SU-DHL-6 (cell line): ENCODE measurements around the gene ENDOU.

ENCODE experiments used
- H2AFZ ChIP-seq: fragments of 200-600 bp; sonication (generic); 2 replicates; pipeline ENCODE4 v1.6.1; 2014; ENCODE audit warnings: low read depth, mild to moderate bottlenecking, moderate library complexity, mixed read lengths, antibody characterized with exemption, low read length; ENCODE audit not compliant: severe bottlenecking
- H3F3A ChIP-seq: fragments of 200-600 bp; shearing (Covaris generic); 2 replicates; pipeline ENCODE4 v1.6.0; 2016; ENCODE audit warnings: antibody characterized with exemption, mild to moderate bottlenecking; ENCODE audit not compliant: insufficient read depth
- H3K27ac ChIP-seq: fragments of 200-600 bp; sonication (generic); 2 replicates; pipeline ENCODE4 v1.5.1; 2016; ENCODE audit warnings: low read depth, mild to moderate bottlenecking, low read length, moderate library complexity, mixed read lengths
- H3K27me3 ChIP-seq: fragments of 200-600 bp; sonication (generic), shearing (Covaris generic); 2 replicates; pipeline ENCODE4 v1.6.0; 2014; ENCODE audit warnings: mild to moderate bottlenecking, low read length
- H3K36me3 ChIP-seq: fragments of 200-600 bp; sonication (generic); 2 replicates; pipeline ENCODE4 v1.6.1; 2014; ENCODE audit warnings: mild to moderate bottlenecking, low read length, mixed read lengths
- H3K4me2 ChIP-seq: fragments of 300-600, 200-600 bp; shearing (Covaris generic), sonication (generic); 2 replicates; pipeline ENCODE4 v1.6.0; 2014; ENCODE audit warnings: low read length, low read depth, mild to moderate bottlenecking; ENCODE audit not compliant: poor library complexity, severe bottlenecking
- H3K4me3 ChIP-seq: fragments of 200-600 bp; sonication (generic); 2 replicates; pipeline ENCODE4 v1.5.1; 2014; ENCODE audit warnings: antibody characterized with exemption, low read length, mild to moderate bottlenecking, mixed read lengths; ENCODE audit not compliant: insufficient read depth, poor library complexity, severe bottlenecking
- H3K79me2 ChIP-seq: fragments of 200-600 bp; sonication (generic); 2 replicates; pipeline ENCODE4 v1.6.1; 2014; ENCODE audit warnings: mild to moderate bottlenecking, low read length, moderate library complexity; ENCODE audit not compliant: insufficient read depth
- H3K9ac ChIP-seq: fragments of 200-600 bp; sonication (generic); 2 replicates; pipeline ENCODE4 v1.7.0; 2014; ENCODE audit warnings: mild to moderate bottlenecking, low read length
- H3K9me2 ChIP-seq: fragments of 200-600 bp; sonication (generic); replicated peaks from 2 replicates; pipeline ENCODE4 v1.6.1; 2014; ENCODE audit warnings: low read length; ENCODE audit not compliant: insufficient read depth
- H3K9me3 ChIP-seq: fragments of 200-600 bp; sonication (generic); 2 replicates; pipeline ENCODE4 v1.6.1; 2014; ENCODE audit warnings: low read length, mixed read lengths; ENCODE audit not compliant: insufficient read depth
- H4K20me1 ChIP-seq: fragments of 200-600 bp; sonication (generic); 2 replicates; pipeline ENCODE4 v1.6.1; 2014; ENCODE audit warnings: low read depth, mild to moderate bottlenecking, antibody characterized with exemption, low read length, moderate library complexity, mixed read lengths
- CTCF ChIP-seq: fragments of 200-600 bp; sonication (generic); IDR thresholded peaks from one replicate; pipeline ENCODE4 v1.5.1; 2017; ENCODE audit warnings: antibody characterized with exemption, mild to moderate bottlenecking, low read length, moderate library complexity; ENCODE audit not compliant: insufficient read depth, poor library complexity, severe bottlenecking
- EZH2phosphoT487 ChIP-seq: fragments of 200-600 bp; sonication (generic), shearing (Covaris generic); conservative IDR thresholded peaks from 2 replicates; pipeline ENCODE4 v1.6.1; 2018; ENCODE audit warnings: mild to moderate bottlenecking, antibody characterized with exemption, low read length, moderate library complexity, mixed read lengths

The ENDOU gene

GRCh38 chr12:47739979-47740378, 14.7 kb upstream of the ENDOU start:
- no peaks in the 10 kb centered on the region for H3K79me2 ChIP-seq
- TF ChIP-seq CTCF (no peak), EZH2phosphoT487 (no peak)
- H3K27ac ChIP-seq: peak overlapping the region; percentile 51
- no peaks in the 10 kb centered on the region for H3K9me3 ChIP-seq
- H3K27me3 ChIP-seq: no peaks in the 10 kb centered on the region
- no peak overlapping the region for H2AFZ ChIP-seq
- peaks cover 5% of the 10 kb centered on the region for H3F3A ChIP-seq
- no peaks in the 10 kb centered on the region for H4K20me1 ChIP-seq
- H3K9ac ChIP-seq: no peak overlapping the region
- no peaks in the 10 kb centered on the region for H3K9me2 ChIP-seq
- no peaks in the 10 kb centered on the region for H3K36me3 ChIP-seq
- H3K4me2 ChIP-seq: peak overlapping the region; percentile 22
- H3K4me3 ChIP-seq: no peak overlapping the region

- H2AFZ ChIP-seq: no peak overlapping the region
- H3K9me3 ChIP-seq: no peaks in the 10 kb centered on the region
- no peak overlapping the region for H3K4me2 ChIP-seq
- no peaks in the 10 kb centered on the region for H3K27me3 ChIP-seq
- no peak overlapping the region for H3K27ac ChIP-seq
- H3K36me3 ChIP-seq: no peaks in the 10 kb centered on the region
- no peak overlapping the region for H3K9ac ChIP-seq
- no peak overlapping the region for H3K4me3 ChIP-seq
- no peak for TF ChIP-seq EZH2phosphoT487
- TF ChIP-seq CTCF: no peak
- no peaks in the 10 kb centered on the region for H4K20me1 ChIP-seq
- no peaks in the 10 kb centered on the region for H3K9me2 ChIP-seq
- H3F3A ChIP-seq: peaks cover 5% of the 10 kb centered on the region
- H3K79me2 ChIP-seq: no peaks in the 10 kb centered on the region
Measured at GRCh38 chr12:47739297-47739696, 14.0 kb upstream of the ENDOU start.

DNA sequence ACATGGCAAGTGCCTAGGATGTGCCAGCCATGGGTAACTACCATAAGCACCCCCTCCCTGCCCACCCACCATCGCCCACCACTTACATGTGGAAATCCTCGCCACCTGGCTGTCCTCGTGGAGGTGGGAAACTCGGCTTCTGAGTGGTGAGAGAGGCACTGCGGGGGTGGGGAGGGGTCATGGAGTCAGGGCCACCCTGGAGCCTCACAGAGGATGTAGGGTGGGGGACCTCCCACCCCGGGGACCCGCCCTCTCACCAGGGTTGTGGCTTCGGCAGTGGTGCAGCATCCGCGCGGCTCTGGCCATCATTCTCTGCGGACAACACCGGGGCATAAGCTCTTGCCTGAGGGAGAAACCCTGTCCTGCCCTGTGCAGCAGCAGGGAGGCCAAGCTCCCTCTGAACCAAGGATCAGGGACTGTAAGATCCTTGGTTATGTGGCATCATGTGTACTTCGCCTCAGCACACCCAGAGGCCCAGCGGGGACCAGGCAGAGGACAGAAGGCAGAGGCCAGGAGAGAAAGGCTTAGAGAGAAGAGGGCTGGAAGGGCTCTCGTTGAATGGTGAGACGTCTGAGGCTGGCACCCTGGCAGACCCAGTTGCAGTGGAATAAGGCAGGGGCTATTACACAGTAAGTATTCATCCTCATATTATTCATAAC, 12.8 kb upstream of the ENDOU start:
- TF ChIP-seq EZH2phosphoT487 (no peak), CTCF (no peak)
- no peak overlapping the region for H3K4me2 ChIP-seq

More for the DNA sequence above, 12.8 kb upstream of the ENDOU start:
- H3K9ac ChIP-seq: no peak overlapping the region
- H3K4me3 ChIP-seq: no peak overlapping the region
- no peaks in the 10 kb centered on the region for H3K9me2 ChIP-seq
- H3F3A ChIP-seq: peaks cover 5% of the 10 kb centered on the region
- no peaks in the 10 kb centered on the region for H3K36me3 ChIP-seq
- no peaks in the 10 kb centered on the region for H3K27me3 ChIP-seq
- no peaks in the 10 kb centered on the region for H4K20me1 ChIP-seq
- no peak overlapping the region for H2AFZ ChIP-seq
- no peaks in the 10 kb centered on the region for H3K9me3 ChIP-seq
- no peaks in the 10 kb centered on the region for H3K79me2 ChIP-seq
- no peak overlapping the region for H3K27ac ChIP-seq
